A673 (cell line): ENCODE measurements around the gene MYBPC3. TPM values are rescaled to one million over a fixed set of nuclear protein-coding genes. Genes with fewer than 3 reads are reported as not detected.

Experiments used
- BruUV-seq: library from RNA; stranded (reverse); fragments of 400-500 nt; replicated peaks from 2 replicates; lab custom pipeline; 2021; lab: Mats Ljungman, UMichigan
- CTCF ChIA-PET: fragments of 300-600 bp; sonication (Branson Sonifier 250); formaldehyde crosslinking; loops from one replicate; lab custom pipeline; 2022; ENCODE audit warnings: antibody characterized with exemption; lab: Charles Lee
- POLR2A ChIA-PET: fragments of 300-600 bp; sonication (Branson Sonifier 250); formaldehyde crosslinking; loops from one replicate; lab custom pipeline; 2022; ENCODE audit warnings: antibody characterized with exemption; ENCODE audit not compliant: low non-redundant PET; lab: Charles Lee
- DNase-seq: peaks from one replicate; pipeline ENCODE4 v3.0.0-alpha.2; 2015; ENCODE audit warnings: low spot score
- H3K27ac ChIP-seq: fragments of 200-600 bp; sonication (generic); 2 replicates; pipeline ENCODE4 v1.5.1; 2016; ENCODE audit warnings: mixed run types, low read depth, mild to moderate bottlenecking, mixed read lengths, antibody characterized with exemption, low read length; ENCODE audit not compliant: poor library complexity, severe bottlenecking
- H3K27me3 ChIP-seq: fragments of 200-600 bp; sonication (generic); replicated peaks from 2 replicates; pipeline ENCODE4 v1.6.1; 2017; ENCODE audit warnings: mixed run types, low read depth, mild to moderate bottlenecking, mixed read lengths, antibody characterized with exemption, low read length; ENCODE audit not compliant: insufficient read depth, poor library complexity
- H3K36me3 ChIP-seq: fragments of 200-600 bp; sonication (generic); 2 replicates; pipeline ENCODE4 v1.6.1; 2016; ENCODE audit warnings: mixed run types, mild to moderate bottlenecking, mixed read lengths, antibody characterized with exemption, low read length; ENCODE audit not compliant: insufficient read depth, poor library complexity, severe bottlenecking
- H3K4me1 ChIP-seq: fragments of 200-600 bp; sonication (generic); 2 replicates; pipeline ENCODE4 v1.6.1; 2017; ENCODE audit warnings: mixed run types, mild to moderate bottlenecking, mixed read lengths, antibody characterized with exemption, low read length; ENCODE audit not compliant: insufficient read depth, poor library complexity, severe bottlenecking
- H3K4me3 ChIP-seq: fragments of 200-600 bp; sonication (generic); 2 replicates; pipeline ENCODE4 v1.5.1; 2016; ENCODE audit warnings: low read depth, mixed run types, mild to moderate bottlenecking, mixed read lengths, low read length; ENCODE audit not compliant: poor library complexity, severe bottlenecking
- H3K9me3 ChIP-seq: fragments of 200-600 bp; sonication (generic); 2 replicates; pipeline ENCODE4 v1.6.1; 2016; ENCODE audit warnings: mixed run types, low read depth, mild to moderate bottlenecking, mixed read lengths, antibody characterized with exemption, low read length; ENCODE audit not compliant: poor library complexity, severe bottlenecking
- CTCF ChIP-seq: fragments of 300-800, 200-600 bp; sonication (generic); conservative IDR thresholded peaks from 2 replicates; pipeline ENCODE4 v1.5.1; 2017; ENCODE audit warnings: low read depth, mild to moderate bottlenecking, antibody characterized with exemption, low read length, moderate library complexity, mixed read lengths
- EZH2 ChIP-seq: fragments of 200-600 bp; sonication (generic); IDR thresholded peaks from 2 replicates; pipeline ENCODE4 v1.6.1; 2017; ENCODE audit warnings: borderline replicate concordance, low read depth, mild to moderate bottlenecking, mixed read lengths, antibody characterized with exemption, low read length; ENCODE audit not compliant: poor library complexity, severe bottlenecking
- intact Hi-C: fragments of 100-400 bp; cut with micrococcal nuclease; formaldehyde crosslinking; loops from one replicate; pipeline ENCODE4 v1.10.0; 2022; ENCODE audit not compliant: unreplicated experiment
- total RNA-seq: library from RNA; stranded (reverse); gene quantifications from 2 replicates; pipeline ENCODE4 v1.2.3, GENCODE V29; 2021

The MYBPC3 gene
- total RNA-seq, 1 experiment from 2014 or later: not detected

GRCh38 chr11:47348131-47348802 lies 4.2 kb downstream of the MYBPC3 start:
- H3K27ac ChIP-seq: no peak overlapping the region
- H3K9me3 ChIP-seq: no peaks in the 10 kb centered on the region
- no peak overlapping the region for H3K4me3 ChIP-seq
- TF ChIP-seq CTCF: no peak
- no peak for TF ChIP-seq EZH2
- ChIA-PET CTCF (no interaction called here), POLR2A (no interaction called here)
- H3K27me3 ChIP-seq: no peaks in the 10 kb centered on the region
- H3K36me3 ChIP-seq: no peaks in the 10 kb centered on the region
- BruUV-seq: no TSS peak
- H3K4me1 ChIP-seq: no peaks in the 10 kb centered on the region
- DNase-seq: no peak
- intact Hi-C loops: no loop called here

- intact Hi-C loops: no loop called here
- Histone ChIP-seq H3K9me3 (no peaks in the 10 kb centered on the region), H3K36me3 (no peaks in the 10 kb centered on the region), H3K27ac (no peak overlapping the region), H3K4me3 (no peak overlapping the region), H3K4me1 (no peaks in the 10 kb centered on the region), H3K27me3 (no peaks in the 10 kb centered on the region)
- ChIA-PET CTCF (no interaction called here), POLR2A (no interaction called here)
- no TSS peak for BruUV-seq
- no peak for TF ChIP-seq CTCF
- no peak for TF ChIP-seq EZH2
- no peak for DNase-seq
These were observed 5.4 kb downstream of the MYBPC3 start for GRCh38 chr11:47347137-47347536.

GRCh38 chr11:47345890-47346563 lies 6.5 kb downstream of the MYBPC3 start:
- H3K4me1 ChIP-seq: no peaks in the 10 kb centered on the region
- intact Hi-C loops: no loop called here
- CTCF ChIA-PET: interaction anchor here (0.7 kb wide), 1 partner anchor 9 kb away, joined by 4 read pairs; no protein-coding TSS in a partner anchor
- no peaks in the 10 kb centered on the region for H3K27me3 ChIP-seq
- BruUV-seq: no TSS peak
- no peaks in the 10 kb centered on the region for H3K36me3 ChIP-seq
- TF ChIP-seq CTCF: no peak
- no peak for TF ChIP-seq EZH2
- POLR2A ChIA-PET: no interaction called here
- H3K4me3 ChIP-seq: no peak overlapping the region
- no peaks in the 10 kb centered on the region for H3K9me3 ChIP-seq
- no peak overlapping the region for H3K27ac ChIP-seq
- DNase-seq: no peak
